NCI-H226 (cell line): Measurements from ENCODE around the gene FARS2.
A peak's percentile ranks its signal among the peaks of the same experiment; 100 is the strongest.

ENCODE experiments used
- DNase-seq: peaks from one replicate; pipeline ENCODE4 v3.0.0-alpha.2; 2015

The FARS2 gene

GRCh38 chr6:5260661-5261544 lies at the start of gene FARS2, which contains the start of gene LYRM4:
Gene FARS2 (plus strand): TSS chr6:5261513.
Gene LYRM4 (minus strand): TSS chr6:5260950. CDS start chr6:5260733, 217 bp downstream.
- DNase-seq: peak; percentile 82

- no peak for DNase-seq
Measured at GRCh38 chr6:5213836-5214235, 47.5 kb upstream of the FARS2 start.

GRCh38 chr6:5214570-5215052 lies 46.7 kb upstream of the FARS2 start:
- no peak for DNase-seq

- DNase-seq: no peak
Measured at GRCh38 chr6:5215159-5215558, 46.2 kb upstream of the FARS2 start.

- no peak for DNase-seq
Measured at GRCh38 chr6:5215799-5216198, 45.5 kb upstream of the FARS2 start.

- no peak for DNase-seq
Measured at GRCh38 chr6:5217356-5217755, 44.0 kb upstream of the FARS2 start.

GRCh38 chr6:5219011-5219691 lies 42.2 kb upstream of the FARS2 start:
- DNase-seq: no peak

- DNase-seq: no peak
Measured at GRCh38 chr6:5220443-5220842, 40.9 kb upstream of the FARS2 start.

- DNase-seq: no peak
Measured at GRCh38 chr6:5223309-5223708, 38.0 kb upstream of the FARS2 start.

GRCh38 chr6:5229356-5229755 lies 32.0 kb upstream of the FARS2 start:
- DNase-seq: no peak

GRCh38 chr6:5230081-5230480 lies 31.2 kb upstream of the FARS2 start:
- no peak for DNase-seq

GRCh38 chr6:5231289-5231688 lies 30.0 kb upstream of the FARS2 start:
- no peak for DNase-seq

- no peak for DNase-seq
Measured at GRCh38 chr6:5234874-5235273, 26.4 kb upstream of the FARS2 start.

GRCh38 chr6:5235830-5236229 lies 25.5 kb upstream of the FARS2 start:
- no peak for DNase-seq

- no peak for DNase-seq
Measured at GRCh38 chr6:5237805-5238204, 23.5 kb upstream of the FARS2 start.

- DNase-seq: no peak
Measured at GRCh38 chr6:5238336-5238735, 23.0 kb upstream of the FARS2 start.

- DNase-seq: no peak
Measured at GRCh38 chr6:5241252-5241651, 20.1 kb upstream of the FARS2 start.

GRCh38 chr6:5243069-5243468 lies 18.2 kb upstream of the FARS2 start:
- no peak for DNase-seq

- DNase-seq: no peak
Measured at GRCh38 chr6:5246141-5247097, 14.9 kb upstream of the FARS2 start.

GRCh38 chr6:5247201-5247600 lies 14.1 kb upstream of the FARS2 start:
- no peak for DNase-seq

GRCh38 chr6:5248302-5249098 lies 12.8 kb upstream of the FARS2 start:
- no peak for DNase-seq
